Measurements from ENCODE around the gene BRCA1.

The BRCA1 gene

GRCh38 chr17:43092901-43093300, 32.3 kb downstream of the BRCA1 start:
- no peak for TF ChIP-seq CTCF (IDR thresholded peaks at IDR 0.05; ENCODE audit: borderline replicate concordance, insufficient read depth, low read depth, low read length)

GRCh38 chr17:43090022-43090421, 35.1 kb downstream of the BRCA1 start:
- no peak for TF ChIP-seq CTCF (IDR thresholded peaks at IDR 0.05; ENCODE audit: borderline replicate concordance, insufficient read depth, low read depth, low read length)
- no peak overlapping the region for H3K4me3 ChIP-seq (ENCODE audit: low read depth, low read length)

More at GRCh38 chr17:43092901-43093300, 32.3 kb downstream of the BRCA1 start:
- no peak overlapping the region for H3K4me3 ChIP-seq (ENCODE audit: low read depth, low read length)

- no peak for TF ChIP-seq CTCF (IDR thresholded peaks at IDR 0.05; ENCODE audit: borderline replicate concordance, insufficient read depth, low read depth, low read length)
- H3K4me3 ChIP-seq (ENCODE audit: low read depth, low read length): no peak overlapping the region
Measured at GRCh38 chr17:43085474-43085873, 39.7 kb downstream of the BRCA1 start.

GRCh38 chr17:43079641-43080302, 45.4 kb downstream of the BRCA1 start:
- no peak for TF ChIP-seq CTCF (IDR thresholded peaks at IDR 0.05; ENCODE audit: borderline replicate concordance, insufficient read depth, low read depth, low read length)
- H3K4me3 ChIP-seq (ENCODE audit: low read depth, low read length): no peak overlapping the region

GRCh38 chr17:43074869-43075268, 50.3 kb downstream of the BRCA1 start:
- no peak overlapping the region for H3K4me3 ChIP-seq (ENCODE audit: low read depth, low read length)
- no peak for TF ChIP-seq CTCF (IDR thresholded peaks at IDR 0.05; ENCODE audit: borderline replicate concordance, insufficient read depth, low read depth, low read length)

GRCh38 chr17:43070872-43071271, 54.3 kb downstream of the BRCA1 start:
- no peak overlapping the region for H3K4me3 ChIP-seq (ENCODE audit: low read depth, low read length)
- TF ChIP-seq CTCF (IDR thresholded peaks at IDR 0.05; ENCODE audit: borderline replicate concordance, insufficient read depth, low read depth, low read length): no peak

- no peak overlapping the region for H3K4me3 ChIP-seq (ENCODE audit: low read depth, low read length)
- no peak for TF ChIP-seq CTCF (IDR thresholded peaks at IDR 0.05; ENCODE audit: borderline replicate concordance, insufficient read depth, low read depth, low read length)
Measured at GRCh38 chr17:43070257-43070656, 54.9 kb downstream of the BRCA1 start.

All from GM12875 (cell line).